GM20431 (cell line): Measurements from ENCODE around the gene ACBD6.

ENCODE experiments used
- in situ Hi-C: fragments of 300-500 bp; cut with MseI, MboI; formaldehyde crosslinking; loops from one replicate; pipeline ENCODE4 v1.15.0; 2020; ENCODE audit warnings: low sequenced_read_pairs; ENCODE audit not compliant: unreplicated experiment

Gene ACBD6

GRCh38 chr1:180279651-180280050 is 222.7 kb downstream of the ACBD6 start:
- in situ Hi-C loops: no loop called here

DNA sequence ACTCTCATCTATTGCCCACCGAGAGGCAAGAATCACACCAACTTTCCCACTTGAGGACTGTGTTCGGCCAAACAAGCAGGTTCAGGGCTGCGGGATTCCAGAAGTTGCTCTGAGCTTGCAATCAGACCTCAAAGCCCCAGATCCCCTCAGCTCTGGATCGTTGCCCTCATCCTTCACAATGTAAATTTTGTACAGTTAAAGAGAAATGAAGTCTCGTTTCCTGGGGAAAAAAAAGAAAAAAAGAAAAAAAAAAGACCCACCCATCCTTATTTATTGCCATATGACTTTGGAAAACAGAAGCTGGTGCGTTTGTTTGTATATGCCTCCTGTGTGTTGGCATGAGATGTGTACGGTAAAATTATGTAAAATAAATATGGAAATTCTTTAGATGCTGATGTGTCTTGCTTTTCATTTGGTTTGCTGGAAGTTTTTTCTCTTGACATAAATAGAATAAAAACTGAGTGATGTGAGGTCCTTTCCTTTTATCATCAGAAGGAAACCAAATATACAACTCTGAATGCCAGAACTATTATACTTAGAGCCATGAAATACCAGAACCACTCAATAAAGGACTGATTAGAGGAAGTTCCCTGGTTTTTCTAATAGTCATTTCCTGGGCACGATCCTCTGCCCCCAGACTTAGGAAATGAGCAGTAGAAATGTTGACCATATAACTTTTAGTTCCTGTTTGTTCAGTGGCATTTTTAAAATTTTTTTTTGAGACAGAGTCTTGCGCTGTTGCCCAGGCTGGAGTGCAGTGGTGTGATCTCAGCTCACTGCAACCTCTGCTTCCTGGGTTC is 223.6 kb downstream of the ACBD6 start:
- in situ Hi-C loops: no loop called here

DNA sequence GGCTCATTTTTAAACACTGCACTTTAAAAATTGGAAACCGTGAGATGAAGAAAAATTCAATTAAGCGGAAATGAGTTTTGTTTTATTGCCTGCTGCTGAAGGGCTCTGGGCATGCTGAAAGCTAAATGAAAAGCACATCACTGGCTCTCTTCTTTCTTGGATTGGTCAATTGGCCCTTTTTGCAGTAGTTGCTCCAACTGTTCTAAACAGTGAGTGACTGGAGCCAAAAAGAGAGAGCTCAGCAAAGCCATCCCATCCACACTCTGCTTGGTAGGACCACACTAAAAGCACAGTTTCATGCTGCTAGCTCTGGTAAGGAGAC is 224.2 kb downstream of the ACBD6 start:
- in situ Hi-C loops: no loop called here

DNA sequence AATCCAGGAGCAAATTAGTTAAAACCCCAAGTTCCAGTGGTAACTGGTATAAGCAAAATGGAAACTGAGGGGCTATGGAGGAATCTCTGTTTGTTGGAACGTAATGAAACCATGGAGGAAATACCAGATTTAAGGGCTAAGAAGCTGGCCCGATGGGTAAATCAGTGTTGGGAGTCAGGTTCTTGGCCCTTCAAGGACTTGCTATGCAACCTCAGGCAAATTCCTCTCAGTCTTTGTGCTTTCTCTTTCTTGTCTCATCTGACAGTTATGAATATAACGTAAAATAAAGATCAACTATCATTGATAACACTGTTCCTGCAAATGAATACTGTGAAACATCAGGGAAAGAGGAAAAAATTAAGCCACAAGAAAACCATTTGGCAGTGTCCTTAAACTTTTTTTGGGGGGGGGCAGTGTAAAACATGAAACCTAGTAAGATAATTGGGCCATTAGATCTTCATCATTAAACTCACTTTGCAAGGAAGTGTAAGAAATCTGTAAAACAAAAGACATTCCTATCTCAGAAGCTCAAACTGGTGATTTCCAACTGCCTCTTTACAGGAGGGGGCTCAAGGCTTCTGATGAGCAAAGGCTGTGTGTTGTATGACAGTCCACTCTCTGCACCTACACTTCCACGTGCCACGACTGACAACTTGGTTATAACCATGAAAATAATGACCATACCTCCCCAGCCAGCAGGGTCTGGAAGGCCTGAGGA is 224.7 kb downstream of the ACBD6 start:
- in situ Hi-C loops: no loop called here

DNA sequence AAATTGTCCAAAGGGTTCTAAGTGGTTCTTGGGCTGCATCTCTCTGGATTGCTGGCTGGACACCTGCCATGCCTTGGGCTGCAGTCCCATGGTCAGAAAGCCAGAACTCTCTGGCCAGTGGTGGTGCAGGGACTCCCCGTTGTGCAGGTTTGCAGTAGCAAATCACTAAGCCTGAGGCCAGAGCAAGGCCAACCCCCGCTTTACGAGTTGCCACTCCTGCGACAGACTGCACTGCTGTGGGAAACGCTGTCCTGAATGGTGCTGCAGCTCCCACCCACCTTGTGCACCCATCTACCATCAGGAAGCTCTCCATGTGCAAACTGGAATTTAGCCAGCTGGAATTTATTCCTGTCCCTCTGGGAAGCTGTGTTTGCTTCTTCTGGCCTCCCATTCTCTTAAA is 226.7 kb downstream of the ACBD6 start:
- in situ Hi-C loops: no loop called here

GRCh38 chr1:180274221-180274620 is 228.2 kb downstream of the ACBD6 start:
- in situ Hi-C loops: no loop called here

DNA sequence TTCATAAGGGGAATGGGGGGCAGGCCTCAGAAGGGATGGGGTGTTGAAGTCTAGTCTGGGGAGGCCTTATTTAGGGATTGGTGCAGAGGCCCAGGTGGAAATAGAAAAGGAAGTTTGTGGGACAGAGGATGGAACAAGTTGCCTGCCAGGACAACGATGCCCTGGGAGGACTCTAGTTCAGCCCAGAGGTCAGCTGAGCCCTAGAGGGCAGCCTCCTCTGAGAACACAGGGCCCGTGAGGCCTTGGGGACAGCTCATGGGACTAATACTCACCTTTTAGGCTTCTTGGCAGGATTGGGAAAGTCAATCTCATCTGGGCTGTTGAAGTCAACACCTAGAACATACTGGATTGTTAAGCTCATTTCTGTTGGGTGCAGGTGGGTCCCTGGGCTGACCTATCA is 229.3 kb downstream of the ACBD6 start:
- in situ Hi-C loops: no loop called here

DNA sequence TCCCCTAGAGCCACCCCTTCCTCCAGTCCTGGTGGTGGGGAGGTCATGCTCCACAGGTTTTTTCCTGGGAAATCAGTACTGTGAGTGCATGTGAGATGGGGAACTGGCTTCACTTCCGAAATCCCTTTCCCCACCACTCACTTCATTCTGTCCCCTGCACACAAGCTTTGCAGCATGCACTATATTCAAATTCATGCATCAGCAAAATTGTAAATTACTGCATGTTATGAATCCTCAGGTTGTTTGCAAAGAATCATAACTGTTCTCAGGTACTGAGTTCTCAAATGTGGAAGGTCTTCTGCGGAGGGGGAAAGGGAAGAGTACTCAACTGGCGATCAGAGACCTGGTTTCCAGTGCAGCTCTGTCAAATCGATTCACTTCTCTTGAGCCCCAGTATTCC is 230.0 kb downstream of the ACBD6 start:
- in situ Hi-C loops: no loop called here

- in situ Hi-C loops: no loop called here
Measured at GRCh38 chr1:180271272-180272255, 230.8 kb downstream of the ACBD6 start.

DNA sequence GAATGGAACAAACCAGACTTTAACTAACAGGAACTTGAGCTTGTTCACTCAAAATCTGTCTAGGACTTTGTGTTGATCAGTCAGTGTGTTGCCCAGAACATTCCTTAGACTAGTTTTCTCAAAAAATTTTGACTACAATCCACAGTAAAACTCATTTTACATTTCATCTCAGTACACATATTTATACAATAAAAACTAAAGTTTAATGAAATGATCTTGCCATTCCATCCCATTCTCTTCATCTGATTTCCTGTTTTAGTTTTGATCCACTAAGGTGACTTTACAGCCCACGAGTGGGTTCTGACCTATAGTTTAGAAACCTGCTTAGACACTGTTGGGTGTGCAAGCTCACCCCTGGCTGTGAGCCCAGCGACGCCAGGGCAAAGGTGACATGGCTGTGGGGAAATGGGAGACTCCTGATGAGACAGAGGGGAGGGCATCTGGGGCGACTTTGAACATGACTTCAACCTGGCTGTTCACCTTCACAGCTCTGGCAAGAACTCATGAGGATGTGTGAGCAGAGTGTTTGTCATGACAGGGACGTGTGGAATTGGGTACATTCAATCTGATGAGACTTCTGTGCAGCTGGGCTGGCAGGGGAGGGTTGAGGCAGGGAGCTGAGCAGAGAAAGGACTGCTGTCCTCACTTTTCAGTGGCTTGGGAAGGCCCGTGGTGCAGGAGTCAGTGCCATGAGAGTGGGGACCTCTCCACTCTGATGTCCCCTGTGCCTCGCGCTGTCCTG is 231.7 kb downstream of the ACBD6 start:
- in situ Hi-C loops: no loop called here

DNA sequence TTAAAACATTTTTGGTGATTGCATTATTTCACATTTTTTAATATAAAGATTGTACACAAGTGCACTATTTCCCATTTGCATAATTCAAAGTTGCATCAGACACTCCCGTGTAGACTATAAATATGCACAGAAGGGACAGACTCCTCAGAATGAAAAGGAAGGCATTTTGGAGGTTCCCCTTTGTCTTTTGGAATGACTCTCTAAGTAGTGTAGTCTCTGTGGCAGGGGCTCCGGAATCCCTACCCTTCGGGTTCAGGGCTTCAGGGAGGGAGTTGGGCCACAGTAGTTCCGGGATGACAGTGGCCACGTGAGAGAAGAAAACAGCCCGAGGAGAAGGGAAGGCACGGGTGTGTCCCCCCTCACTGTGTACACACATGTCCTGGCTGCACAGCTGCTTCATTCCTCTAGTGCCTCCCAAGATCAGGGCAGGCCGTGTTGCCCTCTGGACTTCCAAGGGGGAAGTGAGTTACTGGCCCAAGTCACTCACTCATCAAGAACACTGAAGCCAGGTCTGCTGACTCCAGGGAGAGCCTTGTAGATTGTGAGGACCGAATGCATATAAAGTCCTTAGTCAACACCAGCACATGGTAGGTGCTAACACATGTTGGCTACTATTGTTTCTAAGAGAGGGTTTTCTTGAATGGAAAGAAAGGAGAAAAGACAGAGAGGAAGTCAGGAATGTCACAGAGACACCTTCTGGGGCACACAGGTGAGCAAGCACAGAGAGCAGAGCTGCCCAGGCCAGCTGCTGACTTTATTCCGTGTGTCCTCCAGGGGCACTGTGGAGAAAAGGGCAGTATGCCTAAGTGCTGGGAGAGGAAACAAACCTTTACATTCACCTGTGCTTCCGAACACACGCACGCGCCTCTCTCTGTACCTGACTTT is 232.5 kb downstream of the ACBD6 start:
- in situ Hi-C loops: no loop called here

DNA sequence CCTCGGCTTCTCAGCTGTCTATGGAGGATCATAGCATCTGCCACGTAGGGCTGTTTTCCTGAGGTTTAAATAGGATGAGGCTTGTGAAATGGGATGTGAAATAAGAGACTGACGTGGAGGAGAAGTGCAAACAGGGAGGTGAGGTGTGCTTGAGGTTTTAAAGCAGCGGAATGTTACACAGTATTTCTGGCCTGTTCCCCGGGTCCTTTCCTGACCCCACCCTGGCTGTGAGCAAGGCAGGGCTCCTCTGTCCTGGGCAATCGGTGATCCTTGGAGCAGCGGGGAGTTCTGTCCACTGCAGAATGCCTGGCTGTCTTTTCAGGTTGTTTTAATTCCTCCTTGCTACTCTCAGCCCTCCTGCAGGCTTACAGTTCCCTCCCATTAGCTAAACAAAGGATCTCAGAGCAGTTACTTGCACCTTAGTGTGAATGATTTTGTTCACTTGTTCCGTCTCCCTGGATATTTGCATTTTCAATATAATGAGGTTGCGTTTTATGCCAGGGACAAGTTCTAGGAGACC is 233.8 kb downstream of the ACBD6 start:
- in situ Hi-C loops: no loop called here

GRCh38 chr1:180267761-180268555 is 234.4 kb downstream of the ACBD6 start:
- in situ Hi-C loops: no loop called here

DNA sequence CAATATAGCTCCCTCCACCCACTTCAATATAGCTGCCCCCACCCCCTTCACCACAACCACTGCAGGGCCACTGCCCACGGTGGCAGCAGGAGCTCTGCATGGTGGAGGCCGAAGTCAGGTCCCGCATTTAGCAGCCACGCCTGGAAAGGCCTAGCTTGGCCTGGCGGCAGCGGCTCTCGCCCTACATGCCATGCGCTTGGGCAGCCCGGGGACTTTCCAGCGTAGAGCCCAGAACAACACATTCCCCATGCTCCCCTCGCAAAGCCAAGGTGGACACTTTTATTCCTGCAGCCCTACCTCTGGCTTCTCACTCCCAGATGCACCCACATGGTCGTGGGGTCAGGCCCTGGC is 235.2 kb downstream of the ACBD6 start:
- in situ Hi-C loops: no loop called here

GRCh38 chr1:180266275-180267210 is 235.8 kb downstream of the ACBD6 start:
- in situ Hi-C loops: no loop called here

GRCh38 chr1:180265871-180266270 is 236.5 kb downstream of the ACBD6 start:
- in situ Hi-C loops: no loop called here

- in situ Hi-C loops: no loop called here
Measured at GRCh38 chr1:180265201-180265600, 237.2 kb downstream of the ACBD6 start.
